ENCODE measurements around the gene GRAMD2A. TPM values are rescaled to one million over a fixed set of nuclear protein-coding genes. Genes with fewer than 3 reads are reported as not detected.

The GRAMD2A gene
- total and polyA plus RNA-seq, 2 experiments from 2014 or later: 0.70 to 2.8 TPM

GRCh38 chr15:72155635-72156616 lies 41.7 kb downstream of the GRAMD2A start:
- Histone ChIP-seq H3F3A (replicated peaks; ENCODE audit: low read depth) (no peaks in the 10 kb centered on the region), H3K27ac (ENCODE audit: low read depth) (no peak overlapping the region), H3K4me2 (peak overlapping the region; percentile 67; the same call in 1 of the 2 replicates), H3K36me3 (ENCODE audit: insufficient read depth) (no peaks in the 10 kb centered on the region), H2AFZ (peak overlapping the region; percentile 97), H3K4me1 (ENCODE audit: insufficient read depth) (peaks cover 7% of the 10 kb centered on the region), H3K27me3 (ENCODE audit: insufficient read depth) (no peaks in the 10 kb centered on the region), H3K9me2 (ENCODE audit: insufficient read depth) (no peaks in the 10 kb centered on the region), H3K79me2 (replicated peaks; ENCODE audit: insufficient read depth) (no peaks in the 10 kb centered on the region), H3K4me3 (peak overlapping the region; percentile 44; the same call in 1 of the 2 replicates), H4K20me1 (replicated peaks; ENCODE audit: insufficient read depth) (no peaks in the 10 kb centered on the region; the same call in 1 of the 2 replicates)
- TF ChIP-seq ZNF114 (CRISPR knock-in tag; IDR thresholded peaks at IDR 0.05) (no peak), STAT1 (IDR thresholded peaks at IDR 0.05; ENCODE audit: unreplicated experiment) (no peak), EZH2 (IDR thresholded peaks at IDR 0.05; ENCODE audit: low read depth, unreplicated experiment) (no peak), REST (IDR thresholded peaks at IDR 0.05; ENCODE audit: unreplicated experiment) (no peak), JUNB (IDR thresholded peaks at IDR 0.05; ENCODE audit: unreplicated experiment) (no peak), ZNF331 (CRISPR knock-in tag; IDR thresholded peaks at IDR 0.05; ENCODE audit: low read depth) (no peak), CTCF (conservative IDR thresholded peaks at IDR 0.05; ENCODE audit: low read depth in 2 of 2) (peak; percentile 96 to 98)
- Mint-ChIP-seq H3K27ac (no peak overlapping the region), H3K27me3 (ENCODE audit: insufficient read depth, low read depth, poor library complexity) (peaks cover 8% of the 10 kb centered on the region), H3K4me1 (peaks cover 10% of the 10 kb centered on the region; the same call in 2 of the 3 replicates), H3K36me3 (ENCODE audit: low read depth) (no peaks in the 10 kb centered on the region), H3K9me3 (no peaks in the 10 kb centered on the region), H3K4me3 (peak overlapping the region; percentile 56)
- ATAC-seq: peak; percentile 96
- DNase-seq (ENCODE audit: low spot score): peak; percentile 94

Measured in GM23338 (cell line).